Keratinocyte (primary cell): ENCODE results near the gene UGT1A4. TPM values are rescaled to one million over a fixed set of nuclear protein-coding genes. Genes with fewer than 3 reads are reported as not detected.

Experiments used
- DNase-seq: peaks from one replicate; pipeline ENCODE4 v3.0.0-alpha.2; 2011; ENCODE audit warnings: low read depth, missing footprints, low spot score
- FAIRE-seq: peaks from 2 replicates; lab custom pipeline; 2011; peaks lifted over from hg19 to GRCh38; lab: Jason Lieb, UNC
- H2AFZ ChIP-seq: 2 replicates; pipeline ENCODE4 v1.6.0; 2012; ENCODE audit warnings: low read length, control low read depth, inconsistent platforms; ENCODE audit not compliant: control insufficient read depth
- H3K27ac ChIP-seq: 2 replicates; pipeline ENCODE4 v1.5.1; 2011; ENCODE audit warnings: low read length; ENCODE audit not compliant: control insufficient read depth, insufficient read depth
- H3K27me3 ChIP-seq: 3 replicates; pipeline ENCODE4 v1.6.0; 2011; ENCODE audit warnings: low read length; ENCODE audit not compliant: control insufficient read depth, insufficient read depth; ENCODE audit errors: extremely low read depth
- H3K36me3 ChIP-seq, 2 experiments: 2 replicates in 1 of 2; 3 replicates in 1 of 2; pipeline ENCODE4 v1.5.1; 2011; ENCODE audit warnings: low read length in 2 of 2, mild to moderate bottlenecking in 1 of 2; ENCODE audit not compliant: control insufficient read depth in 2 of 2, insufficient read depth in 2 of 2; ENCODE audit errors: extremely low read depth in 1 of 2
- H3K4me1 ChIP-seq: 3 replicates; pipeline ENCODE4 v1.5.1; 2011; ENCODE audit warnings: low read length; ENCODE audit not compliant: control insufficient read depth, insufficient read depth; ENCODE audit errors: extremely low read depth
- H3K4me2 ChIP-seq: 3 replicates; pipeline ENCODE4 v1.6.0; 2011; ENCODE audit warnings: low read depth, low read length; ENCODE audit not compliant: control insufficient read depth, insufficient read depth; ENCODE audit errors: extremely low read depth
- H3K4me3 ChIP-seq, 3 experiments: fragments of 200-600 bp in 1 of 3; sonication (generic) in 1 of 3; 2 replicates in 2 of 3; 3 replicates in 1 of 3; pipeline ENCODE4 v1.5.1; 2011 to 2016; ENCODE audit warnings: low read length in 3 of 3, mild to moderate bottlenecking in 3 of 3, control low read depth in 2 of 3, inconsistent platforms in 1 of 3, low read depth in 1 of 3, mixed read lengths in 1 of 3, mixed run types in 1 of 3, moderate library complexity in 1 of 3; ENCODE audit not compliant: control insufficient read depth in 2 of 3, insufficient read depth in 2 of 3; ENCODE audit errors: extremely low read depth in 1 of 3
- H3K79me2 ChIP-seq: 2 replicates; pipeline ENCODE4 v1.6.0; 2012; ENCODE audit warnings: low read length; ENCODE audit not compliant: control insufficient read depth, insufficient read depth
- H3K9ac ChIP-seq: 3 replicates; pipeline ENCODE4 v1.6.0; 2011; ENCODE audit warnings: low read length; ENCODE audit not compliant: control insufficient read depth, insufficient read depth; ENCODE audit errors: extremely low read depth
- H3K9me1 ChIP-seq: 3 replicates; pipeline ENCODE4 v1.6.0; 2011; ENCODE audit warnings: low read length; ENCODE audit not compliant: control insufficient read depth, insufficient read depth; ENCODE audit errors: extremely low read depth
- H3K9me3 ChIP-seq: 2 replicates; pipeline ENCODE4 v1.5.1; 2012; ENCODE audit warnings: low read depth, low read length; ENCODE audit not compliant: control insufficient read depth
- H4K20me1 ChIP-seq: 3 replicates; pipeline ENCODE4 v1.6.0; 2011; ENCODE audit warnings: low read length; ENCODE audit not compliant: control insufficient read depth, insufficient read depth; ENCODE audit errors: extremely low read depth
- CTCF ChIP-seq, 3 experiments: IDR thresholded peaks in 1 of 3; conservative IDR thresholded peaks in 1 of 3; optimal IDR thresholded peaks in 1 of 3; 2 replicates in 2 of 3; 3 replicates in 1 of 3; pipeline versions ENCODE3 to v1.5.1; 2011; ENCODE audit warnings: low read length in 3 of 3, mild to moderate bottlenecking in 3 of 3, moderate library complexity in 2 of 3, control low read depth in 1 of 3, inconsistent platforms in 1 of 3; ENCODE audit not compliant: insufficient read depth in 2 of 3; ENCODE audit errors: extremely low read depth in 1 of 3
- EZH2 ChIP-seq: IDR thresholded peaks from one replicate; pipeline ENCODE4 v1.6.1; 2012; ENCODE audit warnings: inconsistent platforms, mild to moderate bottlenecking, low read length, moderate library complexity
- dilution Hi-C: fragments of 300-500 bp; cut with MboI; formaldehyde crosslinking; loops from one replicate; pipeline ENCODE4 v1.7.0; 2020; ENCODE audit warnings: low sequenced_read_pairs; ENCODE audit not compliant: extremely low pct_ligation_motif_present
- polyA plus RNA-seq, 5 experiments: library from polyadenylated mRNA; depleted of rRNA in 3 of 5; stranded (reverse) in 3 of 5; stranded (forward) in 1 of 5; unstranded in 1 of 5; fragments of >200 nt; gene quantifications; 1 replicate in 1 of 5; 2 replicates in 3 of 5; 3 replicates in 1 of 5; pipeline versions ENCODE4 v1.2.1 to v1.2.3, GENCODE V29; 2011 to 2012; ENCODE audit warnings: missing spikeins in 2 of 5, low read depth in 1 of 5, low replicate concordance in 1 of 5

UGT1A4 gene
- polyA plus RNA-seq, 1 donor (not counting 4 experiments of a cell fraction or from before 2014, with no cell fraction given) = 2.4 TPM

GRCh38 chr2:233775414-233775813, 56.9 kb downstream of the UGT1A4 start:
- H3K79me2 ChIP-seq = no peaks in the 10 kb centered on the region
- H2AFZ ChIP-seq = no peak overlapping the region
- H3K36me3 ChIP-seq = peaks cover 0 to 9% of the 10 kb centered on the region in 2 experiments
- H3K4me3 ChIP-seq = no peak overlapping the region
- no peak overlapping the region for H3K27ac ChIP-seq
- no peak for TF ChIP-seq CTCF (optimal IDR thresholded peaks at IDR 0.05 in 1 of 3, IDR thresholded peaks at IDR 0.05 in 1 of 3, conservative IDR thresholded peaks at IDR 0.05 in 1 of 3; ENCODE audit: extremely low read depth in 1 of 3, insufficient read depth in 2 of 3, low read length in 3 of 3)
- TF ChIP-seq EZH2 = no peak
- H4K20me1 ChIP-seq = no peaks in the 10 kb centered on the region
- no peak overlapping the region for H3K4me2 ChIP-seq
- no peaks in the 10 kb centered on the region for H3K4me1 ChIP-seq
- FAIRE-seq (no peak), DNase-seq (no peak)
- peaks cover 3% of the 10 kb centered on the region for H3K9me3 ChIP-seq
- H3K9ac ChIP-seq = no peak overlapping the region
- H3K9me1 ChIP-seq = no peaks in the 10 kb centered on the region
- dilution Hi-C loops = no loop called here
- no peaks in the 10 kb centered on the region for H3K27me3 ChIP-seq

- no peak for TF ChIP-seq EZH2
- TF ChIP-seq CTCF (optimal IDR thresholded peaks at IDR 0.05 in 1 of 3, IDR thresholded peaks at IDR 0.05 in 1 of 3, conservative IDR thresholded peaks at IDR 0.05 in 1 of 3; ENCODE audit: extremely low read depth in 1 of 3, insufficient read depth in 2 of 3, low read length in 3 of 3) = no peak
- no peaks in the 10 kb centered on the region for H3K4me1 ChIP-seq
- H3K4me2 ChIP-seq = no peak within 1 kb of the TSS
- peaks cover 3% of the 10 kb centered on the region for H3K9me3 ChIP-seq
- no peaks in the 10 kb centered on the region for H3K27me3 ChIP-seq
- no peaks in the 10 kb centered on the region for H3K9me1 ChIP-seq
- H3K27ac ChIP-seq = no peak within 1 kb of the TSS
- no peak for FAIRE-seq
- no peaks in the 10 kb centered on the region for H4K20me1 ChIP-seq
- dilution Hi-C loops = no loop called here
- H2AFZ ChIP-seq = no peak within 1 kb of the TSS
- H3K4me3 ChIP-seq = no peak within 1 kb of the TSS
- H3K79me2 ChIP-seq = no peaks in the 10 kb centered on the region
- H3K36me3 ChIP-seq = no peaks in the 10 kb centered on the region
- DNase-seq = no peak
- H3K9ac ChIP-seq = no peak within 1 kb of the TSS
Observed at GRCh38 chr2:233778030-233778429, 59.5 kb downstream of the UGT1A4 start, which contains the start of gene MROH2A. Gene MROH2A (plus strand): TSS chr2:233778330. CDS start chr2:233779359, 1,029 bp downstream.
